HG03565 (cell line): ENCODE results near the gene SOAT2.
A peak's percentile ranks its signal among the peaks of the same experiment; 100 is the strongest.
"Not testable (repeated sequence)": the region's sequence is repeated elsewhere in the genome, so short reads cannot be mapped to it uniquely, and the experiment has no call there.

Experiments
- ATAC-seq: cut with Tn5 transposase; IDR thresholded peaks from one replicate; pipeline ENCODE4 v1.9.1; 2021; ENCODE audit warnings: mild to moderate bottlenecking, moderate library complexity; ENCODE audit not compliant: unreplicated experiment

SOAT2 gene

DNA sequence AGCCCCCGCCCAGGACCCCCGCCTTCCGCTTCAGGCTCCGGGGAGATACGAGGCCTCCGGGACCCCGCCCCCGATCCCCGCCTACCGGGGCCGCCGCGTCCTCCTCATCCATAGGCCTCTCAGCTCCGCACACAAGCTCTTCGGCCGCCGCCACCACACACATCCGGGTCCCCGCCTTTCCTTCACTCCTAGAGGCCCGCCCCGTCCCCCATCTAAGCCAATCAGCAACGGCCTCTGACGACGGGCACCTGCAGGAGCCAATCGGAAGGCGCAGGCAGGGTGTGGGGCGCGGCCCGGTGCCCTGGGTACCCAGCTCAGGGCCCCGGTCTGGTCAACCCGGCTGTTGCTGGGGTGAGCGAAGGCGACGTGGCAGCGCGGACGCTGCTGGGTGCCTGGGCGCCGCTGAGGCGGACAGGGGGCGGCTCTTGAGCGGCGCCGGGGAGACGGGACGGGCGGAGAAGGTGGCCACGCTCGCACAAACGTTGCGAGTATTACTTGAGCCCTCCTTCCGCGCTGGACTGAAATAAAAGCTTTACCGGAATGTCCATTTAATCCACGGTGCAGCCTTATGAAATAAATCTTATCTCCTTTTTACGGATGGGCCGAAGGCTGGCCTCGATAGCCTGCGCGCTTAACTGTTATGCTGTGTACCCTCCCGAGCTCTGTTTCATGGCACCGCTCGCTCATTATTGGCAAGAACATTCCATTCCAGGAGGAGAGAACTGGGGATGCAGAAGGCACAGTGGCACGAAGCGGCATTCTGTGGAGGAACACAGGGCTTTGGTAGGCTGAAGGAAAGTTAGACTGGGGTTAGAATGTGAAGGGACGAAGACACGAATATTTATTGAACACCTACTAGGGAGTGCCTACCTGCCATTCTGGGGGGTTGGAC, 23.8 kb upstream of the SOAT2 start, which contains the start of gene SPRYD3:
Gene SPRYD3 (minus strand): TSS at position 165 of the 892 bp plus-strand sequence. CDS start 57 bp downstream, at position 108.
- ATAC-seq, result peak; percentile 93

DNA sequence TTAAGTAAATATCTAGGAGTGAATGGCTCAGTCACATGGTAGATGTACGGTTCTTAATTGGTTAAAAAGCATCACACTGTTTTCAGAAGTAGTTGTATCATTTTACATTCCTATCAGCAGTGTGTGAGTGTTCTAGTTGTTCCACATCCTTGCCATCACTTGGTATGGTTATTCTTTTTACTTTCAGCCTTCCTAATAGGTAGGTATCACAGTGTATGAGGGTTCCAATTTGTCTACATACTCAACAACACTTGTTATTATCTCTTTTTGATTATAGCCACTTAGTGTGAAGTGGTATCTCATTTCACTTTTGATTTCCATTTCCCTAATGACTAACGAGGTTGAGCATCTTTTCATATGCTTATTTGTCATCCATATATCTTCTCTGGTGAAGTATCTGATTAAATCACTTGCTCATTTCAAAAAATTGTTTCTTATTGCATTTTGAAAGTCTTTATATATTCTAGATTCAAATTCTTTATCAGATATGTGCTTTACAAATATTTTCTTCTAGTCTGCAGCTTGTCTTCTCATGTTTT, 20.6 kb upstream of the SOAT2 start:
- no peak for ATAC-seq

DNA sequence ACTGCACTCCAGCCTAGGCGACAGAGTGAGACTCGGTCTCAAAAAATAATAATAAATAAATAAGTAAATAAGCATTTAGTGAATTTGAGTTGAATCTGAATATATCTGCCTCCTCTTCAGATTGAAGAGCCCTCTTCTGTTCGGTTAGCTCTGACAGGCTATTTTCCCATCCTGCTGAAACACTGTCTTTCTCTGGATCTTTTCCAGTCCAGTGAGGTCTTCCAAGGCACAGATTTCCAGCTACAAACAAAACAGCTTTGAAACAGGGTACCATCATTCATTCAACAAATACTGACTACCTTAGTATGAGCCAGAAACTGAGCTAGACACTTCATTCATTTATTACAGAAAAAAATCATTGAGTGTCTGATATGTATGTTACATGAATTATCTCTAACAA, 16.9 kb upstream of the SOAT2 start:
- no peak for ATAC-seq

DNA sequence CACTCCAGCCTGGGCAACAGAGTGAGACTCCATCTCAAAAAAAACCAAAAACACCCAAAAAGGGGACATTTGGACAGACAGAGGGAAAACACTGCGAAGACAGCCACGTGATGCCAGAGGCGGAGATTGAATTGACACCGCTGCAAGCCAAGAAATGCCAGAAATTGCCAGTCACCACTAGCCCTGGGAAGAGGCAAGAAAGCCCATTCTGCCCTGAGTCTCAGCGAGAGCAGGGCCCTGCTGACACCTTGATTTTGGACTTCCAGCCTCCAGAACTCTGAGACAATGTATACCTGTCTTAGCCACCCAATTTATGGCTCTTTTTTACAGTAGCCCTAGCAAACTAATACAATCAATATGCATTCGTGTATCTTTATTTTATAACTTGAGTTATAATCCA, 13.2 kb upstream of the SOAT2 start:
- ATAC-seq, result no peak

DNA sequence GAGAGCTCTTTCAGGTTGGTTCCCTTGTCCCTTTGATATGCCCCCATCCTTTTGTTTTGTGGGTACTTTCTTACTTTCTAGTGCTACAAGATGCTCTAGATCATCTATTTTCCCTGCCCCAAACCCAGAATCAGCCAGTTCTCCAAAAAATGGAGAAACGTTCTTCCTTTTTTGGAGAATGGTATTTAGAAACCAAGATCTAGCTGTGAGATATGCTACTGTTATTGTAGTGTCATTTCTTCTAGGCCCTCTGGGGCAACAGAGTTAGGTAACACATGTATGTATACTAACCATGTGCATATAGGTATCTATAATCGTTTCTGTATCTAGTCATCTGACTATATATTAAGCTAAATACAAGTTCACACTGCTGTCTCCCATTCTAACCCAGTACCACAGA, 12.7 kb upstream of the SOAT2 start:
- no peak for ATAC-seq

DNA sequence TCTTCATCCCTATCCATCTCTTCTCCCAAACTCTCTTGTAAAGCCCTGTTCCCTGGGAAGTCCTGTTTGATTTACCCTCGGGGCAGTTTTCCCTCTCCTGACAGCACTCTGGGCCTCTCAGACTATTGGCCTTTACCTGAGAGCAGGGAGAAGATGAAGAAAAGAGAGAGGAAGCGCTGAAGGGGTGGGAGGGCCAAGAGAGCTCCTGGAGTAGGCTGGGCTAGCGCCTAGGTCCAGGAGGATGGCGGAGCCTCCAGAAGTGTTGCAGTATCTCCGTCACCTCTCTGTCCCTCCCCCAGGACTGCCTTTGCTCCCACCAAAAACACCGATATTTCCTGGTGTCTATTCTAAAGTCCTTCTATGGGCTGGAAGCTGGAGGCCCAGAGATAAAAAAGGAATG, 11.5 kb upstream of the SOAT2 start:
- no peak for ATAC-seq

DNA sequence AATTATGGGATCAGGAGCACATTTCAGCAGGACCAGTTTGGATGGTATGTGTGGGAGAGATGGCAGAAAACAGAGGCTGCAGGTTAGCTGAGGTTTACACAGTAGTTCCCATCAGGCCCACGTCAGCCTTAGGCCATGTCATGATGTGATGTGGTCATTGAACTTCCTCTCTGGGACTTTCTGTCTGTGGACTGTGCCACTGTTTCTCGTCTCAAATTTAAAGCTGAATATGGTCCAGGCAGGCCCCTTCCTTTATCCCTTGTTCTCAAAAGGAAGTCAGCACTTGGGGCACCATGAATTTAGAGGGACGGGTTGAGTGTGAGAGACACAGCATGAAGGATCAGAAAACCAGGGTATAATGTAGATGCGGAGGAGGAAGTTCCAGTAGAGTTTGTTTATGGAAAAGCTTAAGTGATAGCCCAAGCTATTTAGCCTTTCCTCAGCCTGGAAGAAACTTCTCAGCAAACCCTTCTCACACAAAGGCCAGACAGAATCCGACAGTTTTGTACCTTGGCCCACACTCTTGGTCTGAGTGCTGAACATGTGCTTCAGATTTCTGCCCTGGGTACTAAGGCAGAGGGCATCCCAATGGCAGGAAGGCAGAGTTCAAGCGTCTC, 9.4 kb upstream of the SOAT2 start:
- ATAC-seq, result no peak

DNA sequence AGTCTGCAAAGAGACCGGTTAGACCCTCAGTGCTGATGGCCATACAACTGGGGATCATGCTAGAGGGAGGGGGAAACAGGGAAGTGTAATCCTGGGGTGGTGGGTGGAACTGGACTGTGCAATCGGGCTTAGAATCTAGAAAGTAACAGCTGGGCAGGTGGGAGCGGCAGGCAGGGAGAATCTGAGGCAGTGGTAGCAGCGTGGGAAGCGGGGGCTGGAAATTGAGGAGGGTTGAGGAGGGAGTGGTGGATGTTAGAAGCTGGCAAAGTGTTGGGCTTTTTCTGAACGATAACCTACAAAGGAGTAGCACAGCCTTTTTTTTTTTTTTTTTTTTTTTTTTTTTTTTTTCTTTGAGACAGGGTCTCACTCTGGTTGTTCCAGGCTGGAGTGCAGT, 8.9 kb upstream of the SOAT2 start:
- ATAC-seq, result no peak

DNA sequence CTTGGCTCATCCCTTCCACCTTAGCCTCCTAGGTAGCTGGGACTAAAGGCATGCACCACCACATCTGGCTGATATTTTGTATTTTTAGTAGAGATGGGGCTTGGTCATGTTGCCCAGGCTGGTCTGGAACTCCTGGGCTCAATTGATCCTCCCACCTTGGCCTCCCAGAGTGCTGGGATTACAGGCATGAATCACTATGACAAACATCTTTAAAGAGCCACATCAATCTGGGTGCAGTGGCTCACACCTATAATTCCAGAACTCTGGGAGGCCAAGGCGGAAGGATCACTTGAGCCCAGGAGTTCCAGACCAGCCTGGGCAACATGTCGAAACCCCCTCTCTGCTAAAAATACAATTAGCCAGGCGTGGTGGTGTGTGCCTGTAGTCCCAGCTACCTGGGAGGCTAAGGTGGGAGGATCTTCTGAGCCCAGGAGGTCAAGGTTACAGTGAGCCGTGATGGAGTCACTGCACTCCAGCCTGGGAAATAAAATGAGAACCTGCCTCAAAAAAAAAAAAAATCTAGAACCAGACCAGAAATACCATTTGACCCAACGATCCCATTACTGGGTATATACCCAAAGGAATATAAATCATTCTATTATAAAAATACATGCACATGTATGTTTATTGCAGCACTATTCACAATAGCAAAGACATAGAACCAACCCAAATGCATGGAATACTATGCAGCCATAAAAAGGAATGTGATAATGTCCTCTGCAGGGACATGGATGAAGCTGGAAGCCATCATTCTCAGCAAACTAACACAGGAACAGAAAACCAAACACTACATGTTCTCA, 8.3 kb upstream of the SOAT2 start:
- ATAC-seq, result not testable (repeated sequence)

DNA sequence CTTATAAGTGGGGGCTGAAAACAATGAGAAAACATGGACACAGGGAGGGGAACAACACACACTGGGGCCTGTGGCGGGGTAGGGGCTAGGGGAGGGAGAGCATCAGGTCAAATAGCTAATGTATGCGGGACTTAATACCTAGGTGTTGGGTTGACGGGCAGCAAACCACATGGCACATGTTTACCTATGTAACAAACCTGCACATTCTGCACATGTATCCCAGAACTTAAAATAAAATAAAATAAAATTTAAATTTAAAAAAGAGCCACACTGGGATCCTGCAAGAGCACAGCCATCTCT, 7.7 kb upstream of the SOAT2 start:
- not testable (repeated sequence) for ATAC-seq

DNA sequence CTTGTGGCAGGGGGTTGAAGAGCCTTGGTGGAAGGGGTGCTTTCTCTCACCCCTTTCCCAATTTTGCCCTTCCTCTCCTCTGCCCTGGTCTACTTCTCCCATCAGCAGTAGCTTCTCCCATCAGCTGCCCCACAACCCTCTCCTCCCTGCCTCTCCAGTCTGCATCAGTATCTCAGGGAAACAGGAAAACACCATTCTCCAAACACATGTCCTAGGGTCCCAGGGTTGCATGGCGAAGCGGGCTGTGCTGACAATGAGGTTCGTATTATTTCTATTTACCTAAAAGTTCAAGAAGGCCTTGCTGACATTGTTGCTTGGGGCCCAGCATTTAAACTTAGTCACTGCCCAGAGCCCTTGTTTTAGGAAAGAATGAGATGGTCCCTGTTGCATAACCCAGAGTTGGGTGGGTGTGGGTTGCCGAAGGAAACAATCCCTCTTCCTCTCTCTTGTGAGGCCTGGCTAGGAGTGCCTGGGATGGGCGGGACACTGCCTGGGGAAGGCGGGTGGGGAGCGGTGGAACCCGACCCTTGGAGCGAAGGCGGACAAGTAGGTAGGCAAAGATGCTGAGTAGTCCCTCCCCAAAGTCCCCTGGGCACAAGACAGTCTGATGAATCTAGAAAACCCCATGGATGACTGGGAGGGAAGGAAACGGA, 7.1 kb upstream of the SOAT2 start:
- ATAC-seq, result no peak

DNA sequence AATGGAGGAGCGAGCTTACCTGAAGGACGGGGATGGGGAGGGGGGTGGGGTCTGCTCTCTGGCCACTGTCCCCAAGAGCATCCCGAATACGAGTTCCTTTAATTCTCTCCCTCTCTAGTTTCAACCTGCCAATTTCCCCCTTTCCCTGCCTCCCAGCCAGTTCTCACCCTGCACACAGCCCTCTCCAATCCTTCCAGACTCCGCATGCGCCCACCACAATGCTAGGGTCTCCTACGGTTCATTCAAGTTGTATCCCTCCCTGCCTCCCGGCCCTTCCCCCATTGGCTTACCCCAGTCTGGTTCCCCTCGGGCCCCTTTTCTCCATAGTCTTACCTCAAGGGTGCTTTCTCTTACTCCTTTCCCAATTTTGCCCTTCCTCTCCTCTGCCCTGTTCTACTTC, 6.5 kb upstream of the SOAT2 start:
- no peak for ATAC-seq

DNA sequence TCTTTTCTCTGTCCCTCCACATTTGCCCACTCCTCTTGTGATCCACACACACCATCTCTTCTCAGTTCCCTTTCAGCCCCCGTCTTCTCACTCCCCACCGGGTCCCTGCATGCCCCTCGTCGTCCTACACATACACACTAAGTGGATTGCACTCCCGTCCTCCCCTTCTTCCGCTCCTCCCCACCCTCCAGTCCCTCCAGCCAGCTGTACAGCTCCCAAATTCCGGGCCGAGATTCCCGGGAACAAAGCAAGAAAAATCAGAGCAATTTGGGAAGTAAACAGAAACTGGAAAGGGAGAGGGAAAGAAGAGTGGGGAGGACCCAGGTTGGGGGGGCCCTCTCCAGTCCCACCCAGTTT, 6.1 kb upstream of the SOAT2 start:
- no peak for ATAC-seq

DNA sequence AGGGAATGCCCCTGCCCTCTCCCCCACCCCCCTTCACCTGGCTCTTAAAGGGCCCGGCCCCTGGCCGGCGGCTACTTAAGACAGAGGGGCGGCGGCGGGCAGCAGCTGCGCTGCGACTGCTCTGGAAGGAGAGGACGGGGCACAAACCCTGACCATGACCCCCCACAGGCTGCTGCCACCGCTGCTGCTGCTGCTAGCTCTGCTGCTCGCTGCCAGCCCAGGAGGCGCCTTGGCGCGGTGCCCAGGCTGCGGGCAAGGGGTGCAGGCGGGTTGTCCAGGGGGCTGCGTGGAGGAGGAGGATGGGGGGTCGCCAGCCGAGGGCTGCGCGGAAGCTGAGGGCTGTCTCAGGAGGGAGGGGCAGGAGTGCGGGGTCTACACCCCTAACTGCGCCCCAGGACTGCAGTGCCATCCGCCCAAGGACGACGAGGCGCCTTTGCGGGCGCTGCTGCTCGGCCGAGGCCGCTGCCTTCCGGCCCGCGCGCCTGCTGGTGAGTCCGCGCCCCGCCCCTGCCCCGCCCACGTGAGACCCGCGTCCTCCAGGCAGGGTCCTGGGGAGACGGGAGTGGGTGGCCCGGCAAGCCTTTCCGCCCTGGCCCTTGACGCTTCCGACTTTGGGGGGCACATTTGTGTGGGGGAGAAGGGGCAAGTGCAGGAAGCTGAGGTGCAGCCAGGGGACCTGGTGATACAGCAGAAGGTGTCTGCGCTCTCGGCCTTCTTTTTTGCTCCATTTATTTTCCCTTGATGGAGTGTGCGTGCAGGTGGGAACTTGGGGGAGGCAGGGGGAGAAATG, 5.5 kb upstream of the SOAT2 start, which contains the start of gene IGFBP6:
Gene IGFBP6 (plus strand): TSS at position 104 of the 790 bp plus-strand sequence. CDS start 51 bp downstream, at position 155.
- ATAC-seq, result no peak

DNA sequence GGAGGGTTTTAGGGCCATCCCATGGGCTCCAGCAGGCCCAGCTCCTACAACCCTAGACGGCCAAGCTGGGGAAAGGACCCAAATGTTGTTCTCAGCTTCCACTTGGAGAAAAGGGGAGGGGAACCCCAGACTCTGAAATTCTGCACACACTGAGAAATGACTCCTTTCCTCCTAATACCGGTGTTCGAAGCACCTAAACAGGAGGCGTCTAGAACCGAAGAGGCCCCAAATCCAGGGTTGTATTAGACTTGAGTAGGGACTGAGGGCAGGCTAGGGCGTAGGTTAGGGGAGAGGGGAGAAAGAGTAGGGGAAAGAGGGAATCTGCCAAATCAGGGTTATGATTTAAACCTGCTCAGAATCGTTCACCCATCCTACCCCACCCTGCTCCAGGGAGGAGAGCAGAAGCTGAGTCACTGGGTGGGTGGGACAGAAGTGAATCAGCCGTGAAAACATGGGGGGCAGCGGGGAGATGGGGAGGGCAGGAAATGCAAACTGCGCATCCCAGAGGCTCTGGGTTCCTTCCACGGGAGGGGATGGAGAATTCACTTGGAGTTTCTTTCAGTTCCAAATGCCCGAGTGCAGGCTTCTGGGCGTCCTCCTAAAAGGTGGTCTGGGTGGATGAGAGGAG, 4.8 kb upstream of the SOAT2 start:
- no peak for ATAC-seq

DNA sequence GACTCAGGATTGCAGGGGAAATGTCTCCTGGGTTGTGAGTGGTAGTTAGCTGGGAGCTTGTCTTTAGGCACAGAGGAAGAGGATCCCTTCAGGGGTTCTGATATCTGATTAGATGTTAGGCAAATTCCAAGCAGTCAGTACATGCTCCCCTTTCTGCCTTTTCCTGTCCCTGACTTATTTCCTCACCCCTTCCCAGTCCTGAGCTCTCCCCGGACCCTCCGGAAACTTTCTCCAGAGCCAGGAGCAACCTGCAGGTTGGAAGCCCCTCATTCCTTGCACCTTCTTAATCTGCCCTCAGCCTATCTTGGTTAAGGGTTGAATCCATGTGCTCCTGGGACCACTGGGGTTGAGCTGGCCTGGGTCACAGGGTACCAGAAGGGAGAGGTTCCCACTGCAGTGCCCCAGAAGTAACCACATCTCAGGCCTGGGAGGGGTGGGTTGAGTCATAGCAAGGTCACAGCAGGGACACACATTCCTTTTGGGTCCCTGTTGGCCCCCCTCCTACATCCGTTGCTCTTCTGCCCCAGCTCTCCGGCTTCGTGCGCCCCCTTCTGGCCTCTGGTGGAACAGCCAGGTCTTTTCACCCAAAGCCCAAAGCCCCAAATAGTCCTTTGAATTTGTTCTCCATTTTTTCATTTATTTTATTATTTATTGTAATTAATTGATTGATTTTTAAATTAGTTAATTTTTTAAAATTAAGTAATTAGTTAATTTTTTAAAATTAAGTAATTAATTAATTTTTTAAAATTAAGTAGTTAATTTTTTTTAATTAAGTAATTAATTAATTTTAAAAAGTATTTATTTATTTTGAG, 4.0 kb upstream of the SOAT2 start:
- ATAC-seq, result no peak

DNA sequence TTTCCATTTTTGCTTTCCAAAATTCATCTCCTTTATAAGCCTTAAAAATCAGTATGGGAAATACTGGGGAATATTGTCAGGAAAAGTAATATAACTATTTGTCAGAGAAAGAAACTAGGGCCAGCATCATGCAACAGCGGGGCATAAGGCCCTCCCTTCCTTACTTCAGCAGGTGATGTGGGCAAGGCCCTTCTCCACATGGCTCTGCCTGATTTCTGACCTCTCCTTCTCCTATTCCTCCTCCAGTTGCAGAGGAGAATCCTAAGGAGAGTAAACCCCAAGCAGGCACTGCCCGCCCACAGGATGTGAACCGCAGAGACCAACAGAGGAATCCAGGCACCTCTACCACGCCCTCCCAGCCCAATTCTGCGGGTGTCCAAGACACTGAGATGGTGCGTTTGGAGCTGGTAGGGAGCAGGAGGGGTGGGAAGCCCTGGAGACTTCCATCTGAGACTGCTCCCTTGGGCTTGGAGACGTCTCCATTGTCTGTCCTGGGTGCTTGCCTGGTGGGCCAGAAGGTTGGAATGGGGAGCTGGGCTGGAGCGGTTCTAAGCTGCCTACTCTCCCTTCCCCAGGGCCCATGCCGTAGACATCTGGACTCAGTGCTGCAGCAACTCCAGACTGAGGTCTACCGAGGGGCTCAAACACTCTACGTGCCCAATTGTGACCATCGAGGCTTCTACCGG, 2.7 kb upstream of the SOAT2 start:
- ATAC-seq, result no peak

DNA sequence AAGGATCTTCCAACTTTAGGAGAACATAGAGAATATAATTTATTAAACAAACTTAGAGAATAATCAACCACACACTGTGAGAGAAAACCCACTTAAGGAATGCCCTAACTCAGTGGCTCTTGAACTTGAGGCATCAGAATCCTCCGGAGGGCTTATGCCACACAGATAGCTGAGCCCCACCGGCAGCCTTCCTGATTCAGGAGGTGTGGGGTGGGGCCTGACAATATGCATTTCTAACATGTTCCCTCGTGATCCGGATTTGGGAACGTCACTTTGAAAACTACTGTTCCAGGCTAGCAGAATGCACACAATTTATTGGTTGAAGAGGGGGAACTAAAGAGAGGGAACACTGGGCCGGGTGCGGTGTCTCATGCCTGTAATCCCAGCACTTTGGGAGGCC, 2.0 kb upstream of the SOAT2 start:
- no peak for ATAC-seq
